Mucosa of descending colon (tissue), 3 donors: ENCODE data around the gene CALML3. TPM values are rescaled to one million over a fixed set of nuclear protein-coding genes. Genes with fewer than 3 reads are reported as not detected.

Experiments used
- ATAC-seq: fragments of 200-7000 bp; cut with Tn5 transposase; one replicate; pipeline ENCODE4 v1.9.1; 2020; ENCODE audit warnings: mild to moderate bottlenecking, moderate library complexity
- DNase-seq, 3 donors: peaks; one replicate each; pipeline ENCODE4 v3.0.0-alpha.2; 2020
- H3K36me3 ChIP-seq: fragments of 200-600 bp; one replicate; pipeline ENCODE4 v1.8.0; 2021; ENCODE audit warnings: low read depth, mild to moderate bottlenecking
- H3K4me1 ChIP-seq: fragments of 200-600 bp; one replicate; pipeline ENCODE4 v1.8.0; 2021; ENCODE audit warnings: low read depth, mild to moderate bottlenecking
- H3K4me3 ChIP-seq: fragments of 200-600 bp; one replicate; pipeline ENCODE4 v1.8.0; 2021; ENCODE audit warnings: mild to moderate bottlenecking
- H3K9me3 ChIP-seq: fragments of 200-600 bp; one replicate; pipeline ENCODE4 v1.8.0; 2021; ENCODE audit warnings: mild to moderate bottlenecking
- CTCF ChIP-seq: fragments of 200-600 bp; IDR thresholded peaks from one replicate; pipeline ENCODE4 v1.8.0; 2022; ENCODE audit warnings: antibody characterized with exemption, mild to moderate bottlenecking
- intact Hi-C, 2 donors: fragments of 100-400 bp; cut with DNase I in 1 of 2; cut with micrococcal nuclease in 1 of 2; formaldehyde crosslinking; loops; one replicate each; pipeline versions ENCODE4 v1.11.0 to v1.11.1; 2022; cut with DNase I, micrococcal nuclease
- total RNA-seq, 3 donors: library from RNA; stranded (reverse); fragmentation: NEBNext Ultra II Directional in 2 of 3; extraction: Animal tissue kit (Norgen Biotek cat#: 25700) in 2 of 3; gene quantifications; one replicate each; pipeline versions ENCODE4 v1.2.1 to v1.2.4, GENCODE V29; 2021 to 2023
- donor health status: DM: no; HTN: no; CAD: no; lungs with moderate emphysema.
- donor health status: DM: no; HTN: no; CAD: no.
- donor health status: DM: no; HTN: yes; CAD: no.

CALML3 gene
- total RNA-seq, 3 donors from 2014 or later = 0.09 to 0.17 TPM; not detected in 1

GRCh38 chr10:5490032-5490431 lies 34.7 kb upstream of the CALML3 start:
- DNase-seq (no peak), ATAC-seq (no peak)
- Histone ChIP-seq H3K4me1 (peaks cover 12% of the 10 kb centered on the region), H3K9me3 (peaks cover 6% of the 10 kb centered on the region), H3K4me3 (no peak overlapping the region), H3K36me3 (no peaks in the 10 kb centered on the region)
- no peak for TF ChIP-seq CTCF
- intact Hi-C loops = no loop called here

- no peak for TF ChIP-seq CTCF
- intact Hi-C loops = no loop called here
- ATAC-seq (no peak), DNase-seq (no peak)
- Histone ChIP-seq H3K9me3 (peaks cover 6% of the 10 kb centered on the region), H3K4me1 (peaks cover 12% of the 10 kb centered on the region), H3K4me3 (no peak overlapping the region), H3K36me3 (no peaks in the 10 kb centered on the region)
Observed at GRCh38 chr10:5490698-5491464, 33.9 kb upstream of the CALML3 start.

DNA sequence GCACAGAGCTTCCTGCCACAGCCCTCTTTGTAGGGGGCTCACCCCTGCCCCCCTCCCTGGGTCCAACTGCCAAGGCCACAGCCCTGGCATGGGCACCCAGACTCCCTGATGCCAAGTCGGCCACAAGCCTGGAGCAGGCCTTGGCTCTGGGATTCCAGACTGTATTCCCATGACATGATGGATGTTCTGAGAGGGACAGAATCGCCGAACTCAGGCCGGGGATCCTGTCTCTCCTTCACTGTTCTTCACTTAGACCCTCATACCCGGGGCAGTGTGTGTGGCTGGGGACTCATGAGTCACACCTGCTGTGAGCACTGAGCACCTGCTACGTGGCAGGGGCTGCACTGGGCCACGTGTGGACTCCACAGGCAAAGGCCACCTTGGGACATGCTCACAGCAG lies 33.3 kb upstream of the CALML3 start:
- Histone ChIP-seq H3K36me3 (no peaks in the 10 kb centered on the region), H3K9me3 (peaks cover 6% of the 10 kb centered on the region), H3K4me1 (peaks cover 12% of the 10 kb centered on the region), H3K4me3 (no peak overlapping the region)
- no peak for ATAC-seq
- DNase-seq = no peak
- intact Hi-C loops = no loop called here
- no peak for TF ChIP-seq CTCF

GRCh38 chr10:5492322-5492855 lies 32.4 kb upstream of the CALML3 start:
- intact Hi-C loops = no loop called here
- DNase-seq = no peak
- TF ChIP-seq CTCF = no peak
- no peak for ATAC-seq
- Histone ChIP-seq H3K9me3 (peaks cover 6% of the 10 kb centered on the region), H3K36me3 (no peaks in the 10 kb centered on the region), H3K4me3 (no peak overlapping the region), H3K4me1 (peaks cover 10% of the 10 kb centered on the region)

DNA sequence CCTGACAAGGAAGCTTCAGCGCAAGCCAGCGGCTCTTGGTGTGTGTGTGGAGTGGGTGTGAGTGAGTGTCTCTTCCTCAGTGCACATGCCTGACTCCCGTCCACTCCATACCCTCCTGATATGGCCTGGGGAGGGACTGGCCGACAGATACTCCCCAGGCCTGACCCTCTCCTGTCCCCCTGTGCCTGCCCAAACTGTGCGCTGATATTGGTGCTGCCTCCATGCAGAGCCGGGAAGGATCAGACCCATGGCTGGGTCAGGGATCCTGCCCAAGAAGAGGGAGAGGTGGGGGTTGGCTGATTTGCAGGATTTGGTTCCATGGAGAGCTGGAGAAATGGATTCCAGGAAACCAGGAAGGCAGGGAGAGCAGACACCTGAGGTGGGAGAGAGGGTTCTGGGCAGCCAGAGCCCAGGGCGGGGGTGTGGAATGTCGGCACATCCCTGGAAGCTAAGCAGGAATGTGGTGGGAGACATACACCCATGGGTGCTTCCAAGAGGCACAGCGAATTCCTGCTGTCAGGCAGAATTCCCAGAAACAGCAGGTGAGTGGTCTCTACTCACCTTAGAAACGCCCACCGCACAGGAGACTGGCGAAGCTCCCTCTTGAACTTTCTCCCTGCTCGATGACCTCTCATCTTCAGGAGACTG lies 31.7 kb upstream of the CALML3 start:
- ATAC-seq (no peak), DNase-seq (no peak)
- intact Hi-C loops = no loop called here
- Histone ChIP-seq H3K36me3 (no peaks in the 10 kb centered on the region), H3K9me3 (peaks cover 6% of the 10 kb centered on the region), H3K4me1 (peaks cover 5% of the 10 kb centered on the region), H3K4me3 (no peak overlapping the region)
- TF ChIP-seq CTCF = no peak
